ENCODE results near the gene RNF26. TPM values are rescaled to one million over a fixed set of nuclear protein-coding genes. Genes with fewer than 3 reads are reported as not detected.

RNF26 gene
- total and polyA plus RNA-seq, 10 of the 15 experiments (the other 5 are each of a cell fraction or from before 2014, with no cell fraction given) = 2.8 to 54.5 (median 17.7) TPM

DNA sequence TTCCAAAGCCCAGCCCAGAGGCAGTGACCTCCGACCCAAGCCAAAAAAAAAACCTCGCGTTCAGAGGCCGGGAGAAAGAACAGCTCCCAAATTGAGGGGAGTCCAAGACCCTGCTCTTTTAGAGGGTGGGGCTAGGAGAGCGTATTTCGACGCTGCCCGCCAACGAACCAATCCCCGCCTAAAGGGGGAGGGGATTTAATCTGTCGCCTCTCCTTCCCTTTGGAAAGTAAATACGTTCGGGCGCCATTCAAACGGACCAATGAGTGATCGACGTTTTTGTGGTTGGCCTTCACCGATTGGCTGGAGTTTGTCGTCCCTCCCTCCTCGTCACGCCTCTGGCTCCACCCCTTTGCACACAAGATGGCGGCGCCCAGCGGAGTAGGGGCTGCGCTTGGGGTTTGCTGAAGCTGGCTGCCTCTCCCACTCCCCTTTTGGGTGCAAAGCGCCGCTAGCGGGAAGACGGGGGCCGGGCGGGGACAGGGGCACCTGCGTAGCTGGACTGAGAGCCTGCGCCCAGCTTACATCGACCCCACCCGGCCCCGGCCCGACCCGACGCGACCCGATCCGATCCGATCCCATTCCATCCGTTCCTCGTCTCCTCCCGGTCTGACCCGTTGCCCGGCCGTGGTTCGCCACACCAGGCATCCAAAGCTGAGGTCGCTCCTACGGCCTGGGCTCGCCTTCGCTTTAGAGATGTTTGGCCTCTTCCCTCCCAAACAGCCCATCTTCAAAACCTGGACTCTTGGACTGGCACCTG, at the start of gene RNF26 (continued):
- TF ChIP-seq, protein P1, sequence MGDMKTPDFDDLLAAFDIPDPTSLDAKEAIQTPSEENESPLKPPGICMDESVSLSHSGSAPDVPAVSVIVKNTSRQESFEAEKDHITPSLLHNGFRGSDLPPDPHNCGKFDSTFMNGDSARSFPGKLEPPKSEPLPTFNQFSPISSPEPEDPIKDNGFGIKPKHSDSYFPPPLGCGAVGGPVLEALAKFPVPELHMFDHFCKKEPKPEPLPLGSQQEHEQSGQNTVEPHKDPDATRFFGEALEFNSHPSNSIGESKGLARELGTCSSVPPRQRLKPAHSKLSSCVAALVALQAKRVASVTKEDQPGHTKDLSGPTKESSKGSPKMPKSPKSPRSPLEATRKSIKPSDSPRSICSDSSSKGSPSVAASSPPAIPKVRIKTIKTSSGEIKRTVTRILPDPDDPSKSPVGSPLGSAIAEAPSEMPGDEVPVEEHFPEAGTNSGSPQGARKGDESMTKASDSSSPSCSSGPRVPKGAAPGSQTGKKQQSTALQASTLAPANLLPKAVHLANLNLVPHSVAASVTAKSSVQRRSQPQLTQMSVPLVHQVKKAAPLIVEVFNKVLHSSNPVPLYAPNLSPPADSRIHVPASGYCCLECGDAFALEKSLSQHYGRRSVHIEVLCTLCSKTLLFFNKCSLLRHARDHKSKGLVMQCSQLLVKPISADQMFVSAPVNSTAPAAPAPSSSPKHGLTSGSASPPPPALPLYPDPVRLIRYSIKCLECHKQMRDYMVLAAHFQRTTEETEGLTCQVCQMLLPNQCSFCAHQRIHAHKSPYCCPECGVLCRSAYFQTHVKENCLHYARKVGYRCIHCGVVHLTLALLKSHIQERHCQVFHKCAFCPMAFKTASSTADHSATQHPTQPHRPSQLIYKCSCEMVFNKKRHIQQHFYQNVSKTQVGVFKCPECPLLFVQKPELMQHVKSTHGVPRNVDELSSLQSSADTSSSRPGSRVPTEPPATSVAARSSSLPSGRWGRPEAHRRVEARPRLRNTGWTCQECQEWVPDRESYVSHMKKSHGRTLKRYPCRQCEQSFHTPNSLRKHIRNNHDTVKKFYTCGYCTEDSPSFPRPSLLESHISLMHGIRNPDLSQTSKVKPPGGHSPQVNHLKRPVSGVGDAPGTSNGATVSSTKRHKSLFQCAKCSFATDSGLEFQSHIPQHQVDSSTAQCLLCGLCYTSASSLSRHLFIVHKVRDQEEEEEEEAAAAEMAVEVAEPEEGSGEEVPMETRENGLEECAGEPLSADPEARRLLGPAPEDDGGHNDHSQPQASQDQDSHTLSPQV (IDR thresholded peaks at IDR 0.05) = no peak
- TF ChIP-seq, protein P2, sequence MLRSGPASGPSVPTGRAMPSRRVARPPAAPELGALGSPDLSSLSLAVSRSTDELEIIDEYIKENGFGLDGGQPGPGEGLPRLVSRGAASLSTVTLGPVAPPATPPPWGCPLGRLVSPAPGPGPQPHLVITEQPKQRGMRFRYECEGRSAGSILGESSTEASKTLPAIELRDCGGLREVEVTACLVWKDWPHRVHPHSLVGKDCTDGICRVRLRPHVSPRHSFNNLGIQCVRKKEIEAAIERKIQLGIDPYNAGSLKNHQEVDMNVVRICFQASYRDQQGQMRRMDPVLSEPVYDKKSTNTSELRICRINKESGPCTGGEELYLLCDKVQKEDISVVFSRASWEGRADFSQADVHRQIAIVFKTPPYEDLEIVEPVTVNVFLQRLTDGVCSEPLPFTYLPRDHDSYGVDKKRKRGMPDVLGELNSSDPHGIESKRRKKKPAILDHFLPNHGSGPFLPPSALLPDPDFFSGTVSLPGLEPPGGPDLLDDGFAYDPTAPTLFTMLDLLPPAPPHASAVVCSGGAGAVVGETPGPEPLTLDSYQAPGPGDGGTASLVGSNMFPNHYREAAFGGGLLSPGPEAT (IDR thresholded peaks at IDR 0.05; ENCODE audit: low read depth) = peak; percentile 94
- TF ChIP-seq, protein P3, sequence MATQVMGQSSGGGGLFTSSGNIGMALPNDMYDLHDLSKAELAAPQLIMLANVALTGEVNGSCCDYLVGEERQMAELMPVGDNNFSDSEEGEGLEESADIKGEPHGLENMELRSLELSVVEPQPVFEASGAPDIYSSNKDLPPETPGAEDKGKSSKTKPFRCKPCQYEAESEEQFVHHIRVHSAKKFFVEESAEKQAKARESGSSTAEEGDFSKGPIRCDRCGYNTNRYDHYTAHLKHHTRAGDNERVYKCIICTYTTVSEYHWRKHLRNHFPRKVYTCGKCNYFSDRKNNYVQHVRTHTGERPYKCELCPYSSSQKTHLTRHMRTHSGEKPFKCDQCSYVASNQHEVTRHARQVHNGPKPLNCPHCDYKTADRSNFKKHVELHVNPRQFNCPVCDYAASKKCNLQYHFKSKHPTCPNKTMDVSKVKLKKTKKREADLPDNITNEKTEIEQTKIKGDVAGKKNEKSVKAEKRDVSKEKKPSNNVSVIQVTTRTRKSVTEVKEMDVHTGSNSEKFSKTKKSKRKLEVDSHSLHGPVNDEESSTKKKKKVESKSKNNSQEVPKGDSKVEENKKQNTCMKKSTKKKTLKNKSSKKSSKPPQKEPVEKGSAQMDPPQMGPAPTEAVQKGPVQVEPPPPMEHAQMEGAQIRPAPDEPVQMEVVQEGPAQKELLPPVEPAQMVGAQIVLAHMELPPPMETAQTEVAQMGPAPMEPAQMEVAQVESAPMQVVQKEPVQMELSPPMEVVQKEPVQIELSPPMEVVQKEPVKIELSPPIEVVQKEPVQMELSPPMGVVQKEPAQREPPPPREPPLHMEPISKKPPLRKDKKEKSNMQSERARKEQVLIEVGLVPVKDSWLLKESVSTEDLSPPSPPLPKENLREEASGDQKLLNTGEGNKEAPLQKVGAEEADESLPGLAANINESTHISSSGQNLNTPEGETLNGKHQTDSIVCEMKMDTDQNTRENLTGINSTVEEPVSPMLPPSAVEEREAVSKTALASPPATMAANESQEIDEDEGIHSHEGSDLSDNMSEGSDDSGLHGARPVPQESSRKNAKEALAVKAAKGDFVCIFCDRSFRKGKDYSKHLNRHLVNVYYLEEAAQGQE (IDR thresholded peaks at IDR 0.05; ENCODE audit: low read depth, low read length) = no peak
- peak; percentile 17 for TF ChIP-seq KLF5 (IDR thresholded peaks at IDR 0.05; ENCODE audit: partially characterized antibody)
- peak; percentile 75 for TF ChIP-seq FOXK2 (IDR thresholded peaks at IDR 0.05)
- TF ChIP-seq ZBED1 (IDR thresholded peaks at IDR 0.05; ENCODE audit: borderline replicate concordance) = no peak
- no peak for TF ChIP-seq ATF7 (IDR thresholded peaks at IDR 0.05; ENCODE audit: low read depth)
- TF ChIP-seq ZSCAN29 (IDR thresholded peaks at IDR 0.05) = no peak
- TF ChIP-seq, protein P4, sequence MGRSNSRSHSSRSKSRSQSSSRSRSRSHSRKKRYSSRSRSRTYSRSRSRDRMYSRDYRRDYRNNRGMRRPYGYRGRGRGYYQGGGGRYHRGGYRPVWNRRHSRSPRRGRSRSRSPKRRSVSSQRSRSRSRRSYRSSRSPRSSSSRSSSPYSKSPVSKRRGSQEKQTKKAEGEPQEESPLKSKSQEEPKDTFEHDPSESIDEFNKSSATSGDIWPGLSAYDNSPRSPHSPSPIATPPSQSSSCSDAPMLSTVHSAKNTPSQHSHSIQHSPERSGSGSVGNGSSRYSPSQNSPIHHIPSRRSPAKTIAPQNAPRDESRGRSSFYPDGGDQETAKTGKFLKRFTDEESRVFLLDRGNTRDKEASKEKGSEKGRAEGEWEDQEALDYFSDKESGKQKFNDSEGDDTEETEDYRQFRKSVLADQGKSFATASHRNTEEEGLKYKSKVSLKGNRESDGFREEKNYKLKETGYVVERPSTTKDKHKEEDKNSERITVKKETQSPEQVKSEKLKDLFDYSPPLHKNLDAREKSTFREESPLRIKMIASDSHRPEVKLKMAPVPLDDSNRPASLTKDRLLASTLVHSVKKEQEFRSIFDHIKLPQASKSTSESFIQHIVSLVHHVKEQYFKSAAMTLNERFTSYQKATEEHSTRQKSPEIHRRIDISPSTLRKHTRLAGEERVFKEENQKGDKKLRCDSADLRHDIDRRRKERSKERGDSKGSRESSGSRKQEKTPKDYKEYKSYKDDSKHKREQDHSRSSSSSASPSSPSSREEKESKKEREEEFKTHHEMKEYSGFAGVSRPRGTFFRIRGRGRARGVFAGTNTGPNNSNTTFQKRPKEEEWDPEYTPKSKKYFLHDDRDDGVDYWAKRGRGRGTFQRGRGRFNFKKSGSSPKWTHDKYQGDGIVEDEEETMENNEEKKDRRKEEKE (IDR thresholded peaks at IDR 0.05) = no peak
- TF ChIP-seq NFYB (IDR thresholded peaks at IDR 0.05; ENCODE audit: insufficient read depth, low read depth, low read length) = peak; percentile 98
- TF ChIP-seq WRNIP1 (IDR thresholded peaks at IDR 0.05; ENCODE audit: borderline replicate concordance, low read depth, low read length) = no peak
- TF ChIP-seq STAT3 (IDR thresholded peaks at IDR 0.05; ENCODE audit: low read depth, low read length) = no peak
- TF ChIP-seq BACH1 (IDR thresholded peaks at IDR 0.05; ENCODE audit: borderline replicate concordance) = peak; percentile 41; the same call in 1 of the 2 replicates
- TF ChIP-seq, protein P5, sequence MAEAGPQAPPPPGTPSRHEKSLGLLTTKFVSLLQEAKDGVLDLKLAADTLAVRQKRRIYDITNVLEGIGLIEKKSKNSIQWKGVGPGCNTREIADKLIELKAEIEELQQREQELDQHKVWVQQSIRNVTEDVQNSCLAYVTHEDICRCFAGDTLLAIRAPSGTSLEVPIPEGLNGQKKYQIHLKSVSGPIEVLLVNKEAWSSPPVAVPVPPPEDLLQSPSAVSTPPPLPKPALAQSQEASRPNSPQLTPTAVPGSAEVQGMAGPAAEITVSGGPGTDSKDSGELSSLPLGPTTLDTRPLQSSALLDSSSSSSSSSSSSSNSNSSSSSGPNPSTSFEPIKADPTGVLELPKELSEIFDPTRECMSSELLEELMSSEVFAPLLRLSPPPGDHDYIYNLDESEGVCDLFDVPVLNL (IDR thresholded peaks at IDR 0.05; ENCODE audit: low read depth, low read length) = peak; percentile 88
- peak; percentile 4 for TF ChIP-seq NR2F1 (conservative IDR thresholded peaks at IDR 0.05)
- TF ChIP-seq TARDBP (IDR thresholded peaks at IDR 0.05; ENCODE audit: borderline replicate concordance) = no peak
- no peak for TF ChIP-seq ESRRA (IDR thresholded peaks at IDR 0.05; ENCODE audit: low read length)
